Karpas-422 (cell line): ENCODE measurements around the gene ARID1B. TPM values are rescaled to one million over a fixed set of nuclear protein-coding genes. Genes with fewer than 3 reads are reported as not detected.
"Not testable (repeated sequence)": the region's sequence is repeated elsewhere in the genome, so short reads cannot be mapped to it uniquely, and the experiment has no call there.

Experiments used
- DNase-seq: peaks from one replicate; pipeline ENCODE4 v3.0.0-alpha.2; 2015
- H2AFZ ChIP-seq: fragments of 200-600 bp; sonication (generic); 2 replicates; pipeline ENCODE4 v1.6.1; 2014; ENCODE audit warnings: antibody characterized with exemption, low read length, mixed read lengths
- H3K27ac ChIP-seq: fragments of 200-600 bp; sonication (generic); 2 replicates; pipeline ENCODE4 v1.5.1; 2014; ENCODE audit warnings: mild to moderate bottlenecking, low read length, moderate library complexity
- H3K27me3 ChIP-seq: fragments of 200-600 bp; sonication (generic); 2 replicates; pipeline ENCODE4 v1.6.1; 2014; ENCODE audit warnings: low read length, mixed read lengths
- H3K36me3 ChIP-seq: fragments of 200-600 bp; sonication (generic); 2 replicates; pipeline ENCODE4 v1.6.1; 2014; ENCODE audit warnings: low read length, mixed read lengths; ENCODE audit not compliant: insufficient read depth
- H3K4me1 ChIP-seq: fragments of 200-600 bp; sonication (generic); 2 replicates; pipeline ENCODE4 v1.6.1; 2014; ENCODE audit warnings: mild to moderate bottlenecking, low read length, mixed read lengths
- H3K4me2 ChIP-seq: fragments of 200-600 bp; sonication (generic); 2 replicates; pipeline ENCODE4 v1.6.1; 2014; ENCODE audit warnings: low read length, low read depth, mild to moderate bottlenecking; ENCODE audit not compliant: poor library complexity, severe bottlenecking
- H3K4me3 ChIP-seq: fragments of 200-600 bp; sonication (generic); 2 replicates; pipeline ENCODE4 v1.5.1; 2014; ENCODE audit warnings: mild to moderate bottlenecking, antibody characterized with exemption, low read length, mixed read lengths
- H3K79me2 ChIP-seq: fragments of 200-600 bp; sonication (generic); 2 replicates; pipeline ENCODE4 v1.6.1; 2014; ENCODE audit warnings: mild to moderate bottlenecking, low read length, mixed read lengths
- H3K9ac ChIP-seq: fragments of 200-600 bp; sonication (generic); 2 replicates; pipeline ENCODE4 v1.6.0; 2014; ENCODE audit warnings: low read length
- H3K9me2 ChIP-seq: fragments of 200-600 bp; sonication (generic), shearing (Covaris generic); replicated peaks from 2 replicates; pipeline ENCODE4 v1.6.0; 2014; ENCODE audit warnings: mild to moderate bottlenecking, low read length, moderate library complexity; ENCODE audit not compliant: insufficient read depth
- H3K9me3 ChIP-seq: fragments of 300-700, 200-600 bp; sonication (generic); 2 replicates; pipeline ENCODE4 v1.6.1; 2014; ENCODE audit warnings: low read length, mixed read lengths
- H4K20me1 ChIP-seq: fragments of 200-600 bp; sonication (generic); 2 replicates; pipeline ENCODE4 v1.6.1; 2014; ENCODE audit warnings: mild to moderate bottlenecking, antibody characterized with exemption, low read length, low read depth; ENCODE audit not compliant: insufficient read depth
- total RNA-seq: library from RNA; depleted of rRNA; stranded (reverse); fragments of >200 nt; shearing (Covaris generic); gene quantifications from 2 replicates; pipeline ENCODE4 v1.2.3, GENCODE V29; 2014; ENCODE audit warnings: low replicate concordance

ARID1B gene
- total RNA-seq, 1 experiment from 2014 or later = 174 TPM

GRCh38 chr6:157145656-157146285, 368.6 kb downstream of the ARID1B start:
- Histone ChIP-seq H3K27ac (no peak overlapping the region), H3K36me3 (peaks cover 10% of the 10 kb centered on the region; the same call in 1 of the 2 replicates), H4K20me1 (no peaks in the 10 kb centered on the region), H3K4me1 (no peaks in the 10 kb centered on the region), H3K9me3 (no peaks in the 10 kb centered on the region), H3K4me3 (no peak overlapping the region), H3K9ac (no peak overlapping the region), H3K4me2 (no peak overlapping the region), H3K79me2 (peaks cover 3% of the 10 kb centered on the region; the same call in 1 of the 2 replicates), H3K27me3 (no peaks in the 10 kb centered on the region), H3K9me2 (no peaks in the 10 kb centered on the region), H2AFZ (no peak overlapping the region)
- DNase-seq = no peak

- not testable (repeated sequence) for H2AFZ ChIP-seq, H3K27me3 ChIP-seq, DNase-seq, H3K79me2 ChIP-seq, H4K20me1 ChIP-seq, H3K4me3 ChIP-seq, H3K4me1 ChIP-seq, H3K9me2 ChIP-seq, H3K9ac ChIP-seq, H3K27ac ChIP-seq, H3K9me3 ChIP-seq, H3K36me3 ChIP-seq, H3K4me2 ChIP-seq
Measured at GRCh38 chr6:157147054-157148026, 370.2 kb downstream of the ARID1B start.

DNA sequence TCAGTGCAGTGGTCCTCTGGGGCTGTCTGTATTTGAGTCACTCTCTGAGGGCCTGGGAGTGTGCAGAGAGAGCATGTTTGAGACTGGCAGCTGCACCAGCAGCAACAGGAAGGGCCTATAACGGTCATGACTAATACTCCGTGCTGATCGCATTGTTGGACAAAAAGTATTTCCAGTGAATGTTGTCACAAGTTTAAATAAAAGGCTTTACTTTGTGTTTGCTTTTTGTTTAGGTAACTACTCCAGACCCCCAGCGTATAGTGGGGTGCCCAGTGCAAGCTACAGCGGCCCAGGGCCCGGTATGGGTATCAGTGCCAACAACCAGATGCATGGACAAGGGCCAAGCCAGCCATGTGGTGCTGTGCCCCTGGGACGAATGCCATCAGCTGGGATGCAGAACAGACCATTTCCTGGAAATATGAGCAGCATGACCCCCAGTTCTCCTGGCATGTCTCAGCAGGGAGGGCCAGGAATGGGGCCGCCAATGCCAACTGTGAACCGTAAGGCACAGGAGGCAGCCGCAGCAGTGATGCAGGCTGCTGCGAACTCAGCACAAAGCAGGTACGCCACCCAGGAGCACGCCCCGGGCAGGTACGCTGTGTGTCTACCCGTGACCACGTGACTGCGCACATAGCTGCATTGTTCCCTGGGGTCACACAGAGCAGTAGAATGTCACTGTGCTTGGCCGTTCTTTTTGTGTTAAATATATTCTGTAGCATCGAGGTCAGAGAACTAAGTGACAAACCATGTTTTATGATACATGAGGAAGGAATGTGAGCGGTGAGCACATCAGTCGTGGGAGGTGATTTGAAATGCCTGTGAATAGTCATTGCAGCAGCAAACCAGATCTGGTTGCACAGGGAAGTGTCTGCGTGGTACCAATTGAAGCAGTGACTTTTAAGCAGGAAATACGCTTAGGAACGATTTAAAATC, 371.5 kb downstream of the ARID1B start:
- H2AFZ ChIP-seq = no peak overlapping the region
- no peak for DNase-seq
- H3K9me2 ChIP-seq = no peaks in the 10 kb centered on the region
- H3K4me3 ChIP-seq = no peak overlapping the region
- H3K4me1 ChIP-seq = no peaks in the 10 kb centered on the region
- H3K27ac ChIP-seq = no peak overlapping the region
- H3K4me2 ChIP-seq = no peak overlapping the region
- H4K20me1 ChIP-seq = no peaks in the 10 kb centered on the region
- peaks cover 9% of the 10 kb centered on the region; the same call in 1 of the 2 replicates for H3K36me3 ChIP-seq
- H3K79me2 ChIP-seq = peaks cover 6% of the 10 kb centered on the region; the same call in 1 of the 2 replicates
- H3K27me3 ChIP-seq = no peaks in the 10 kb centered on the region
- H3K9ac ChIP-seq = no peak overlapping the region
- no peaks in the 10 kb centered on the region for H3K9me3 ChIP-seq

GRCh38 chr6:157150076-157150475, 372.9 kb downstream of the ARID1B start:
- Histone ChIP-seq H3K79me2 (peaks cover 6% of the 10 kb centered on the region; the same call in 1 of the 2 replicates), H3K9me2 (no peaks in the 10 kb centered on the region), H3K9me3 (no peaks in the 10 kb centered on the region), H3K36me3 (peaks cover 9% of the 10 kb centered on the region; the same call in 1 of the 2 replicates), H4K20me1 (no peaks in the 10 kb centered on the region), H3K27me3 (no peaks in the 10 kb centered on the region), H3K27ac (no peak overlapping the region), H3K4me3 (no peak overlapping the region), H2AFZ (no peak overlapping the region), H3K9ac (no peak overlapping the region), H3K4me2 (no peak overlapping the region), H3K4me1 (no peaks in the 10 kb centered on the region)
- no peak for DNase-seq

DNA sequence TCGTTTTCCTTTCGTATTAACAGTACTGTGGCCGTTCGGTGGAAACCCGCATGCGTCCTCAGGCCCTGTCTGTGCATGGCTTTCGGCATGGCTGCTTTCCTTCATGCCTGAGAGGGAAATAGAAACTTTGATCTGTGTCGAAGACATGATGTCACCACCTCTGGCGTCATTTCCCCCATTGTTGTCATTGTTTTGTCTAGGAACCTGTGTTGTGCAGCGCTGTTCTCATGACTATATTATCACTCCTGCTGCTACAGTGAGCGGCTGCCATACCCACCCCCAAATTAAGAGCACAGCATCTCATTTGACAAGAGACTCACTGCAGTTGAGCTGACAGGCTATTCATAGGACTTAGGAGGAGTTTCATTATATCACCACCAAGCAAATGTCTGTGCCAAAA, 373.9 kb downstream of the ARID1B start:
- Histone ChIP-seq H3K4me2 (no peak overlapping the region), H3K4me1 (no peaks in the 10 kb centered on the region), H3K4me3 (no peak overlapping the region), H3K79me2 (peaks cover 9% of the 10 kb centered on the region; the same call in 1 of the 2 replicates), H3K9me2 (no peaks in the 10 kb centered on the region), H3K27ac (no peak overlapping the region), H3K9ac (no peak overlapping the region), H4K20me1 (no peaks in the 10 kb centered on the region), H3K36me3 (peaks cover 9% of the 10 kb centered on the region; the same call in 1 of the 2 replicates), H2AFZ (no peak overlapping the region), H3K9me3 (no peaks in the 10 kb centered on the region), H3K27me3 (no peaks in the 10 kb centered on the region)
- DNase-seq = no peak

DNA sequence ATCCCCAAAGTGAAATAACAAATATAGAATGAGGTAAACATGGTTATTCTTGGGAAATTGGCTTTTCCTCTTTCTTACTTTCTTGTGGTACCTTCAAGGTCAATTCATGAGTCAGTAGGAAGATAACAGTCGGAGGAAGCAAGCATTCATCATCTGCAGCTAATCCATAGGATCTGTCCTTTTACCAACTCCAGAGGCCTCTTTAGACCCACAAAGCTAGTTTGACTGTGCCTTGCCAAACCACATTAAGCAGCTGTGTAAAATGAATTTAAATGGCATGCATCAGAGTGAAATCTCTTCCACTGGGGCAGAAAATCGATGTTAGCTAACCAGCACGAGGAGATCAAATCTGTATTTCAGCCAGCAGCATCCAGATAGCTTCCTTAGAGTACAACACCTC, 374.8 kb downstream of the ARID1B start:
- Histone ChIP-seq H3K79me2 (peaks cover 9% of the 10 kb centered on the region; the same call in 1 of the 2 replicates), H3K4me1 (no peaks in the 10 kb centered on the region), H3K9ac (no peak overlapping the region), H3K36me3 (peaks cover 9% of the 10 kb centered on the region; the same call in 1 of the 2 replicates), H2AFZ (no peak overlapping the region), H3K4me3 (no peak overlapping the region), H3K9me2 (no peaks in the 10 kb centered on the region), H3K9me3 (no peaks in the 10 kb centered on the region), H3K27me3 (no peaks in the 10 kb centered on the region), H3K27ac (no peak overlapping the region; the same call in 1 of the 2 replicates), H4K20me1 (no peaks in the 10 kb centered on the region), H3K4me2 (no peak overlapping the region)
- no peak for DNase-seq

DNA sequence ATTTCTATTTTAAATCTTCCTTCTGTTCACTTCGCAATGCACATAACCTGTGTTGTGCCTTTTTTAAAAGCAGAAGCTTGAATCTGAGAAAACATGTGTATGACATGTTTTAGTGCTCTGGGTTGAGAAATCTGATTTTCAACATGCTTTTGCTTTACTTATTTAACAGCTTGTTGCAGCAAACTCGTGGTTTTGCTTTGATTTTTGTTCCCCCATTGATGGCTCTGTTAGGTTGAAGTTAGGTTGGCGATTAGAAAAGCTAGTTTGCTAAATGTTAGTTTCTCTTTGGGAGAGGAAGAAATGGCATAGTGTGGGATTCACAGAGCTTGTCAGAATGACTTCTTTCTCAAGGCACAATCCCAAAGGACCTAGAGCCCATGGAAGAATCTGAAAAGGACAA, 375.4 kb downstream of the ARID1B start:
- H3K79me2 ChIP-seq = peaks cover 9% of the 10 kb centered on the region; the same call in 1 of the 2 replicates
- H3K27me3 ChIP-seq = no peaks in the 10 kb centered on the region
- H3K4me1 ChIP-seq = no peaks in the 10 kb centered on the region
- no peak overlapping the region; the same call in 1 of the 2 replicates for H3K27ac ChIP-seq
- no peak overlapping the region for H3K4me2 ChIP-seq
- no peak overlapping the region for H3K9ac ChIP-seq
- peaks cover 9% of the 10 kb centered on the region; the same call in 1 of the 2 replicates for H3K36me3 ChIP-seq
- H3K9me3 ChIP-seq = no peaks in the 10 kb centered on the region
- H3K9me2 ChIP-seq = no peaks in the 10 kb centered on the region
- no peak overlapping the region for H3K4me3 ChIP-seq
- H4K20me1 ChIP-seq = no peaks in the 10 kb centered on the region
- H2AFZ ChIP-seq = no peak overlapping the region
- no peak for DNase-seq
